GM19240 (cell line): Measurements from ENCODE around the gene TCAF1.
"Not testable (repeated sequence)": the region's sequence is repeated elsewhere in the genome, so short reads cannot be mapped to it uniquely, and the experiment has no call there.

ENCODE experiments used
- DNase-seq: peaks from one replicate; pipeline ENCODE4 v3.0.0; 2011; ENCODE audit warnings: low spot score; ENCODE audit not compliant: insufficient read length

TCAF1 gene

GRCh38 chr7:143902332-143902899 lies 440 bp upstream of the TCAF1 start:
- no peak for DNase-seq

GRCh38 chr7:143901332-143901667 lies 676 bp downstream of the TCAF1 start:
- no peak for DNase-seq

- no peak for DNase-seq
These were observed 1.7 kb downstream of the TCAF1 start for GRCh38 chr7:143900230-143900766.

GRCh38 chr7:143898810-143899209 lies 3.2 kb downstream of the TCAF1 start:
- DNase-seq: no peak

GRCh38 chr7:143896667-143897066 lies 5.3 kb downstream of the TCAF1 start:
- no peak for DNase-seq

GRCh38 chr7:143892527-143893300 lies 9.3 kb downstream of the TCAF1 start:
- no peak for DNase-seq

- DNase-seq: no peak
These were observed 10.5 kb downstream of the TCAF1 start for GRCh38 chr7:143891457-143891856.

GRCh38 chr7:143890558-143890957 lies 11.4 kb downstream of the TCAF1 start:
- no peak for DNase-seq

- no peak for DNase-seq
These were observed 12.9 kb downstream of the TCAF1 start for GRCh38 chr7:143889068-143889467.

GRCh38 chr7:143886826-143887477 lies 15.0 kb downstream of the TCAF1 start:
- DNase-seq: no peak

- no peak for DNase-seq
These were observed 16.0 kb downstream of the TCAF1 start for GRCh38 chr7:143885951-143886350.

- peak; percentile 35 for DNase-seq
These were observed 16.9 kb downstream of the TCAF1 start for GRCh38 chr7:143884969-143885559.

- DNase-seq: no peak
These were observed 17.6 kb downstream of the TCAF1 start for GRCh38 chr7:143884241-143884968.

- no peak for DNase-seq
These were observed 19.3 kb downstream of the TCAF1 start for GRCh38 chr7:143882604-143883078.

GRCh38 chr7:143882020-143882603 lies 19.9 kb downstream of the TCAF1 start:
- no peak for DNase-seq

- DNase-seq: no peak
These were observed 23.1 kb downstream of the TCAF1 start for GRCh38 chr7:143878884-143879283.

GRCh38 chr7:143877098-143877497 lies 24.9 kb downstream of the TCAF1 start:
- no peak for DNase-seq

GRCh38 chr7:143876218-143876617 lies 25.8 kb downstream of the TCAF1 start:
- DNase-seq: no peak

- not testable (repeated sequence) for DNase-seq
These were observed 28.7 kb downstream of the TCAF1 start for GRCh38 chr7:143873242-143873641.

GRCh38 chr7:143871534-143871933 lies 30.4 kb downstream of the TCAF1 start:
- DNase-seq: not testable (repeated sequence)

- not testable (repeated sequence) for DNase-seq
These were observed 44.0 kb downstream of the TCAF1 start for GRCh38 chr7:143857994-143858393.
